A549 (cell line): ENCODE measurements around the gene SH2D1B.

Experiments
- HMGXB4 ChIP-seq: fragments of 250-450 bp; sonication (Bioruptor Pico); IDR thresholded peaks from 2 replicates; pipeline ENCODE4 v1.5.0; 2021; ENCODE audit warnings: mild to moderate bottlenecking, moderate library complexity, borderline replicate concordance
- POLR2A ChIP-seq: IDR thresholded peaks from 2 replicates; pipeline ENCODE4 v1.6.1; 2012; ENCODE audit warnings: mild to moderate bottlenecking, low read length

- no peak for TF ChIP-seq POLR2A
- TF ChIP-seq HMGXB4: no peak
Measured at GRCh38 chr1:162351246-162351842, 60.6 kb downstream of the SH2D1B start.
